Fibroblast of gingiva (primary cell): Measurements from ENCODE around the gene SNCAIP.
"Not testable (repeated sequence)": the region's sequence is repeated elsewhere in the genome, so short reads cannot be mapped to it uniquely, and the experiment has no call there.

Experiments used
- DNase-seq: peaks from one replicate; pipeline ENCODE4 v3.0.0-alpha.2; 2011; ENCODE audit warnings: low read depth

The SNCAIP gene

DNA sequence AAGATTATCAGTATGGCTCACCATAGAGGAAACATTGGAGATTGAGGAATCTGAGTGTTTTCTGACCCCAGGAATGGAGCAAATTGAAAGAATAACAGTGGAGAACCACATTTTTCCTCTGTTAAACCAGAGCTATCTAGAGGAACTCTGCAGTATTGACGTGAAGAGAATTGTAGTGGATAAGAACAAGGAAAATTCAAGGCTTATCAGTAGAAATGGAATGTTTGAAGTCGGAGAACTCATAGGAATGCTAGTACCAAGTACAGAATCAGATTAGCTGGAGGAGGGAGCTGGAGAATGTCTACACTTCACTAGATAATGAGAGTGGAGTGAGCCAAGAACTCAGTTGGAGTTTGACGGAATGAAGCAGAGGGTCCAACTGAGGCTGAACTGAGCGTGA lies 50.3 kb downstream of the SNCAIP start:
- no peak for DNase-seq

DNA sequence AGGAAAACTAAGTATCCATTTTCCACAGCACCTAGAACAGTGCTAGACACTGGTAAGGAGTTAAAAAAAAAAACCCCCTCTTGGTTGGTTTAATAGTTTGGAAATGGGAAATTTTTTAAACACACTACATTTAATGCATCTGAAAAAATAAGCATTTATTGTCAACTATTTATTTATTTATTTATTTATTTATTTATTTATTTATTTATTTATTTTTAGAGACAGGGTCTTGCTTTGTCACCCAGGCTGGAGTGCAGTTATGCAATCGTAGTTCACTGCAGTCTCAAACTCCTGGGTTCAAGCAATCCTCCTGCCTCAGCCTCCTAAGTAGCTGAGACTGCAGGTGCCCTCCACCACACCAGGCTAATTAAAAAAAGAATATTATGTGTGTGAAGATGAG lies 51.6 kb downstream of the SNCAIP start:
- no peak for DNase-seq

DNA sequence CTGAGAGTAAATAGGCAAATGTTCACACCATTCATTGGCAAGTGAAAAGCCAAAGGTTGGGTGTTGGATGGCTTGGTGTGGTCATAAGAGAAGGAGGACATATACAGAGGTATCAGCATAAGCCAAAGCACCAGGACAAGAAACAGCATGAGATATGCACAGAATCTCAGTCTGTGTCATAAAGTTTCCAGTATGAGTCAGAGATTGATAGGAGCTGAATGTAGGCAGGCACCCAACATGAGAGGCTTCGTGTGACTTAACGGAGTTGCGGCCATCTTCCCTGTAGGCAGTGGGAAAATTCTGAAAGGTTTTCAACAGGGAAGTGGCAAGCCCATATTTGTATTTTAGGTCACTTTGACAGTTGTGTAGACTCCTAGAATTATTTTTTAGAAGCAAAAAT lies 54.5 kb downstream of the SNCAIP start:
- DNase-seq: no peak

DNA sequence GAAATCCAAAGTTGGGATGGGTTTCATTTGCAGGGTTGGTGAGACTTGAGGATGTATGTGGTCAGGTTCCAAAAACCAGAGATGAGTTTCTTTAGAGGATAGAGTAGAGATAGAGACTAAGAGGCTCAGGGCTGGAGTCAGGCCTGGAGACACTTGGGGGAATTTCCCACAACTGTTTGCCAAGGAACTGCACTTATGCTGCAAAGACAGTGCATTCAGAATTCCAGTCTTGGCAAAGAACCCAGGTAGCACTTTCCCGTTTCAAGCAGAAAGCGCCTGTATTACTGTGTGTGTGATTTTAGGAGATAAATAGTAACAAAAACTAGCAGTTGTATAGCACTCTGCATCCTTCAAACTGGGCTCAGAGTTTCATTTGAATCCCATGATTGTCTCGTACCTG lies 55.4 kb downstream of the SNCAIP start:
- no peak for DNase-seq

DNA sequence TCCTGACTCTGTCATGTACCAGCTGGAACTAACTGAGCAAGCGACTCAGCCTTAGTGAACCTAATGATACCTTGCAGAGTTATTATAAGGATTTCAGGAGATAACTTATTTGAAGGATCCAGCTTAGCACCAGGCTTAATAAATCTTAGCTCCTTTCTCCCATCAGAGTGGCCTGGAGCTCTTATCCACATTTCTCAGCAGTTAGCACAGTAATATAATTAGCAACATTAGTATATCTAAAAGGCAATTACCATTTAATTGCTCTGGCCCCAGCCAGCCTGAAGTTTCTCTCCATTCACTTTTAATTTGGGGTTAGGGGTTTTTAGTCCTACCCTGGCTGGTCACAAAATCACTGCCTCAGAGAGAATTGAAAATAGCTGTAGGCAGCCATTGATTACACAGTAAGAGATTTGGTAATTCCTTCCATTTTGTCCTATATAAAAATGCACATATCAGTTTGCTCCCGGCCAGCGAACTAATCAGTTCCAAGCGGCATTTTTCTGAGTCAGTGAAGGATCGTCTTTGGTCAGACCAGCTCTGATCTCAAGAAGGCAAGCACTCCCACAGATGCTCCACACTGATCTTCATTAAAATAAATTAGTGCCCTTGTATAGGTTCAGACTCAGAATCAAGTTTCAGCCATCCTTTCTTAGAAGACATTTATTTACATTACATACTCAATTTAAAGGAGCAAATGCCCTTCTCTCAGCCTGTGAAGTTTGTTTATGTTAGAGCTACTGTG lies 56.6 kb downstream of the SNCAIP start:
- no peak for DNase-seq

DNA sequence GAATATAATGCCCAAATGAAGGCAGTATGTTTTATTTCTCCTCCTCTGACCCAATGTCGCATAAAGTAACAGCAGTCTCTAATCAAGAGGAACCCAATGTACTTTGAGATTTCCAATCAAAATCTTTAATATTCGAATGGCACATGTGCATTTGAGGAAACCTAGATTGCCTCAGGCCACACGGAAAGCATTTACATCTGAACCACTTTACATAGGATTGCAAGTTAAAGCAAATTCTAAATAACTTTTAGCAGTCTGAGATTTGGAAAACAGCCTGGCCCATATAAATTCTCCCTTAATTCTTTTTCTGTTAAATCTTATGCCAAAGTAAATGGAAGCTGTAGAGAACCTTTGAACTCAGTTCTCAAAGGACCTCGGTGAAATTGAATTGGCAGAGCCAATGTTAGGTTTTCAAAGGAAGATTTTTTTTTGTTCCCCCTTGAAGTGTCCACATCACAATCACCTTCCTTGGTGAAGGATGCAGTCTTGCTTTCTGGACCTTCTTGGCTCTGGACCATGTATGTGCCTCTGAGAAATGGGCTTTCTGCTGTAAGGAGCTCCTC lies 57.3 kb downstream of the SNCAIP start:
- DNase-seq: no peak

DNA sequence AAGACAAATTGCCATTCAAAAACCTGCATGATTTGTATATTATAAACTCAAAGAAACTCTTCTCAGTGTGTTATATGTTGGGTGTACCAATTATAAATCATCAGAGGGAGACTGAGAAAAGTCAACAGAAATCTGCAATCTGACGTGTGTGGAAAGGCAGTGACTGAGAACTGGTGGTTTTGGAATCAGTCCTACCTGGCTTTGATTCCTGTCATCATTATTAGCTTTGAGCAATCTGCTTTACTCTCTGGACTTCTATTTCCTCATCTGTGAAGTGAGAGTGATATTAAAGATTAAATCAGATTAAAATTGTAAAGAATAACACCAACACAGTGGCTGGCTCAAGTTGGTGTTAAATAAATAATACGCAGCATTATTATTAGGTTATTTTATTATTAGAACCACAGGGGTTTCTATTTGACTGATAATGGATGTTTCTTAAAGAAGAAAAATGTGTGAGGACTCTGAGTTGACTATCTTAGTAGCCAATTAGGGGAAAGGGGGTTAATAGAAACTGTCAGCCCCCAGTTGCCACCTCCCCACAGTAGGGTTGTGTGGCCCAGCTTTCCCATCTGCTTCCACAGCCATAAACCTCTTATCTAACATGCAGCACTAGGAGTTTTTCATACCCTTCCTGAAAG lies 59.6 kb downstream of the SNCAIP start:
- DNase-seq: no peak

DNA sequence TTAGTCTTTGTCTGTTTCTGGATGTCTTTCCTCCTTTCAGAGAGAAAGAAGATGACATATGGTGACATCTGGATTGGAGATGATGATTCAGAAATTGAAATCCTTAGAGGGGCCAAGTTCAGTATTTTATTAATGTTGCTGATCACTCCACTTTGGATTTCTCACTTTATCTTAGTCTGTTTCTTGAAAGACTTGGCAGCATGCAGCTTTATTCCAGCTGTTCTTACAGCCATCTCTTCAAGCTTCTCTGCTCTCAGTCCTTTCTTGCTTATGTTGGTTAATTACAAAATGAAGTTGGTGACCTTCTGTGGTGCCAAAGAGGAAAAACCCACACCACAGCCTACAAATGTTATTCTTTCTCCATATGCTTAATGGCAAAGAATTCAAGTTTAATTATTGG lies 62.1 kb downstream of the SNCAIP start:
- DNase-seq: no peak

DNA sequence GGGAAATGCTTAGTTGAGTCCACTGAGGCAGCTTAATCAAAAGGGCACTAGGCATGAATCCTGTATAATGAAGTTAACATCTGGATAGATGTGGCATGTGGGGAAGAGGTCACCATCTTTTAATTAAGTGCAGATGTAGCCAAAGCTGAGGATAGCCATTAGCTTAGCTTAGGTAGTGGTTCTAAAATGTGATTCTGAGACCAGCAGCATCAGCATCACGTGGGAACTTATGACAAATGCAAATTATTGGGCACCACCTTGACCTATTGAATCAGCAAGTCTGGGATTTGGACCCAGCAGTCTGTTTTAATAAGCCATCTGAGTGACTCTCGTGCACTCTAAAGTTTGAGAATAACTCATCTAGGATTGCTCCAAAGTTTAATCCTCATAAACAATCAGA lies 63.8 kb downstream of the SNCAIP start:
- peak; percentile 3 for DNase-seq

DNA sequence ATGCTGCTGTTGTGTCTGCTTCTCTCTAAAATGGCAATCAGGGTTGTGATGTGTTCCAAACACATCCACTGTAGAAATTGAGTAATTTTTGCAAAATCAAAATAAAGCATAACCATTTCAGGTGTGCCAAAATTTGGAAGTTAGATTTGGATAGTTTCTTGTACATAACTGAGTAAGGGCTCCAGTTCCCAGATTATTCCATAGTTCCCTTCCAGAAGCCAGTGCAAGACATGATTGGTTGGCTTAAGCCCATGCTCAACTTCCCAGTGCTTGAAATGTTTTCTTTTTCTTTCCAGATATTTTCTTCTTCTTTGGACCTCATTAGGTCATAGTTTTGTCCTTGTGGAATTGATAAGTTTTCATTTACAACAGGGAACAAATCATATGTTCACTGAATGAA lies 64.2 kb downstream of the SNCAIP start:
- DNase-seq: no peak

DNA sequence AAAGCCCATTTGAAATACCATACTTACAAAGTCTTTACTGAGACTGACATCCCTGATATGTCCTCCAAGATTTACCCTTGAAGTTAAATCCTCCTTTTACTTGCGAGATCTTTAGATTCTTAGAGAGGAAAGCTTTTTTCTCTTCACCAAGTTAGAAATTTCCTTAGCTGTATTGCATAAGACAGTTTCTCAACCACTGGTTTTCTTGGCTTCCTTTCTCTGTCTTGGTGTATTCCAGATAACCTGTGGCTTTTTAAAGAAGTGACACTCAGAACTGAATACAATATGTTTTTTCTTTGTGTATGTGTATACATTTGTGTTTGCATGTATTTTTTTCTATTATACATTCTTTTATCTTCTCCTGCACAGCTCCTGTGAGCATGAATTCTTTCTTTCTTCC lies 65.0 kb downstream of the SNCAIP start:
- DNase-seq: peak; percentile 27

DNA sequence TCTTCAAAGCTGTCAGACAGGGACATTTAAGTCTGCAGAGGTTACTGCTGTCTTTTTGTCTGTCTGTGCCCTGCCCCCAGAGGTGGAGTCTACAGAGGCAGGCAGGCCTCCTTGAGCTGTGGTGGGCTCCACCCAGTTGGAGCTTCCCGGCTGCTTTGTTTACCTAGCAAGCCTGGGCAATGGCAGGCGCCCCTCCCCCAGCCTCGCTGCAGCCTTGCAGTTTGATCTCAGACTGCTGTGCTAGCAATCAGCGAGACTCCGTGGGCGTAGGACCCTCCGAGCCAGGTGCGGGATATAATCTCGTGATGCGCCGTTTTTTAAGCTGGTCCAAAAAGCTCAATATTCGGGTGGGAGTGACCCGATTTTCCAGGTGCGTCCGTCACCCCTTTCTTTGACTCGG lies 70.9 kb downstream of the SNCAIP start:
- DNase-seq: not testable (repeated sequence)

DNA sequence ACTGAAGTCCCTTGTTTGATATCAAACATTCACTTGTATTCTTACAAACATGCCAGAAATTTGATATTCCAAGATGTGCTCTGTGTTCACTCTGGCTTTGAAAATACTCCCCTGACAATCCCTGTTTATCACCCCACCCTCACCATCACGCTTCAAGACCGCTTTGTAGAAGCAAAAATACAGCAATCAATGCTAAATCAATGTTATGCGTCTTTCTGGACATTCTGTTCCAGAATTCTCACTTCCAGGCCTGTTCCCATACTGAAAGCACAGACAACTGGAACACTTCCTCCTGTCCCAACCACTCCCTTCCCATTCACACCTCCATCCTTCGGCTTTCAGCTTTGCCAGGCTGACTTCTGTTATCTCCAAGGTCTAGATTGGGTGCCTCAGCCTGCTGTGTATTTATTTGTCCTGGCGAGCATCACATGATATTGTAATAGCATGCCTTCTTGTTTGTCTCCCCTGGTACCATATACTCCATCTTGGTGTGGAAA lies 72.8 kb downstream of the SNCAIP start:
- no peak for DNase-seq

DNA sequence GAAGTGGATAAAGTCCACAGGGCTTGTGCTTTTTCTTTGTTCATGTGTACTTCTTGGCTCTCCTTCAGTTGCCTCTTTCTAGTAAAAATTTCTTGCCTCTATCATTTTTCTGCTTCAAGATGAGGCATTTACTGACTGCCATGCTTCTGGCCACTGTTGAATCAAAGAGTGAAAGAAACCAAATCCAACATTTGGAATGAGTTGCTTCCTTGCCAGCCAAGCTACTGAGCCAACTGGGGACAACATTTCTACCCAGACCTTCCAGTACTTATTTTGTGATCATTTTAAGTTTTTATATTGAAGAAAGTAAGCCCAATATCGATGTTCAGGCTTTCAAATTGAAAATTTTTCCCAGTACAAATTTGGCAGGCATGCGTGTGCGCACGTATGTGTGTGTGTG lies 73.2 kb downstream of the SNCAIP start:
- no peak for DNase-seq

DNA sequence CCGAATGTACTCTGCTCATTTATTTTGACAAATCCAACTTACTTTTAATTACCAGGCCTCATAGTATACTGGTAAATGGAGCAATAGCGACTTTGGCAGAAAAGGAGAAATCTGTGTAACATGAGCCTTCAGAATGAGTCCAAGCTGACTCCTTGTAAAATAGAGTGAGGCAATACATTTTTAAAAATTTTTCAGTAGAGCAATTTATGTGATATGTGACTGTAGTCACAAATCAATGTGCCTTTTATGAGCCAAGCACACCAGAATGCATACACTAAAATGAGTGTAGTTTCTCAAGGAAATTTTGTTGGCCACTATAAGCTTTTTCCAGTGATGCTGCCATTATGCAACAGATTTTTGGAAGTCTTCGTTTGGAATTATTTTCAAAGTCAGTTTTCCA lies 73.8 kb downstream of the SNCAIP start:
- peak; percentile 81 for DNase-seq

DNA sequence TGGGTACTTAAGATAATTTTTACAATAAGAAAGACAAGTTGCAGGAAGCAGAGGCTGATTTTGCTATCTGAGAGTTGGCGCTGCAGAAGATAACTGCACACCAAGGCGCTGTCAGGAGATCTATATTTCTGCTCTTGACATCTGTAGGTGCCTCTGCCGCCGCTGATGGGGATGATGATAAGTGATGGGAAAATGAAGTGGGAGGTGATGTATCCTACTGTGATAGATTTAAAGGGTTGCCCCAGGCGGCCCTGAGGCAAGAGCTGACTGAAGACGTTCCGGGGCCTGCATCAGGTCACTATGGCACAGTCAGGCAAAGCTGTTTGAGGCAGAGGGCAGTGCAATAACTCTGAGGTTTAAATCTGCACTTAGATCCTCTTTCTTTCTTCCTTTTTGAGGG lies 78.1 kb downstream of the SNCAIP start:
- DNase-seq: no peak

DNA sequence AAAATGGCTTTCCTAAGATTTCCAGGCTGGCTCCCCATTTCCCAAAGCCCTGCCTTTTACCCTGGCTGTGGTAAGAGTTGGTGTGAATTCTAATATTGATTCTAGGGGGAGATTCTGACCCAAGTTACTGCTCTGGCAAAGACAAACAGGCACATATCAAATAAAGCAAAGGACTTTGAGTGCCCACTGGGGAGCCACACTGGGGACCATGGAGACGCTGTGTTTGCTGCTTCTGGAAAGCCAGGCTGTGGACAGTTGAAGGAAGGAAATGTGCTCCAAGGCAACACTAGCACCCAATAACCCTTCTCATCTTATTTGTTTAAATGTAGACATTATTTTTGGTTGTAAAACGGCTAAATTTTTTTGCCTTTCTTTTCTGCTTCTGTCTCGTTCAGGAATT lies 78.7 kb downstream of the SNCAIP start:
- DNase-seq: no peak

DNA sequence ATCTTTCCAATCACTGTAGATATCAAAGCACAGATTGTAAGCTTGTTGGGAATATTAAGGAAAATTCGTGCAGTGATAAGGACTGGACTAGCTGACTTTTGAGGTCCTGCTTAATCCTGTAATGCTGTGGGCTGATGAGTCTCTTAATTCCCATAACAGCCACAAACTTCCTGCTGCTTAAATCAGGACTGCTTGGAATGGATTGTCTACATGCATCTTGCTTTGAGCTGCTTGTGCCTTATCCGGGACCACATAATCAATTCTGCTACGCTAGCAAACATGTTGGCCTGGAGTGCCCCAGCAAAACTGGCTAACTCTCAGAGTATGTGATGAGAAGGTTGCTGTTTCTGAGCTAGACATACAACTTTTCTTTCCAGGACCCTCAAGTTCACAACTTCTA lies 79.6 kb downstream of the SNCAIP start:
- no peak for DNase-seq

DNA sequence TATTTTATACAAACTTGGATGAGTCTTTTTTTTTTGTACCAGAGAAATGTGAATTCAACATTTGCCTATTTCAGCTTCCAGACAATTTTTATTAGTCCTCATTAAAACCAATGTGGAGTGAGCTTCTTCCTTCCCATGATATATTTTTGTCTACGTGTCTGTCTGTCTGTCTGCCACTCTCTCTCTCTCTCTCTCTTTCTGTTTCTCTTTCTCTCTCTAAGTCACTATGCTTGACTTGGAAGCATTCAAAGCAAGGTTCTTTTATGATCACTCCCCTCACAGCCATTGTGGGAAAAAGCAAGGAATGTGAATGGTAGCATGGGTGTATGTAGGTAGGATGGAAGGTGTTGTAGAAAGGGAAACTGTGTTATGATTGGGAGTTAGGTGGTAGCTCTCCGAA lies 80.2 kb downstream of the SNCAIP start:
- DNase-seq: no peak

DNA sequence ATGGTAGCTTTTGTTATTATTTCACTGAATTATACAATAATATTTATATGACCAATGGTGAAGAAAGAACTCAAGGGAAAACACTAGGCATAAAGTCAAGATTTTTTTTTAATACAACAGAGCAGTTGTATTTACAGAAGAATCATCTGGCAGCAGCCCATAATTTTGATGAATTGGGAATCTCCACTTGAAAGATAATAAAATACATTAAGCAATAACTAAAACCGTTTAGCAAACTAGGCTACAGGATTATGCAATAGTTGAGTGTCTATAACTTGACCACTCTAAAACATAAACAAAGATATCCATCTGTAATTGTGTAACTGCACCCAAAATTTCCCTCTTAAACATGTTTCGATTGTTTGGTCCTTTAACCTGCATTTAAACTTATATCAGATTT lies 80.8 kb downstream of the SNCAIP start:
- DNase-seq: peak; percentile 81

DNA sequence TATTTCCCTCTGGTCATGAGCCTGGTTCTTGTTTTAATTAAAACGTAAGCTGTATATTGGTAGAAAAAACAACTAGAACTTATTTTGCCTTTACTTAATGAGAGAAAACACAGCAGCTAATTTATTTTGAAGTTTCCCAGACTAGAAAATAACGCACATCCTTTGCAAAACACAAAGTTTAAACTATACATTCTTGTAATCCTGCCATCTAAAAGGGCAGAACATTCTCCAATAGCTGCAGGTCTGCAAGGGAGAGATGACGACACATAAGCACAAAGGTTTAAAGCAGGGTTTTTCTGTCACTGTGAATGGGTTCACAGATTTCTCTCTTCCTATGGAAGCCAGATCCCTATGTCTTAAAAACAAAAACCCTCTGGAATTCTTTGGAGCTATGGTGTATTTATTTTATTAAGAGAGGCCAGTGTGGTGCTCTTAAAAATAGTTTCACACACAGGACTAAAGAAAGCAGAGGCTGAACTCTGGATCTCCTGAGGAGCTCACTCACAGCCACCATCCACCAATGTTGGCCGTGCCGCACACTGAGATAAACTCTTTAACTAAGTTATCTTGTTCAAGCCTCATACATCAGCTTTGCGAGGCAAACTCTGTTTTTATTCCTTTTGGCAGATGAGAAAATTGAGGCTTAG lies 82.4 kb downstream of the SNCAIP start:
- DNase-seq: peak; percentile 38

DNA sequence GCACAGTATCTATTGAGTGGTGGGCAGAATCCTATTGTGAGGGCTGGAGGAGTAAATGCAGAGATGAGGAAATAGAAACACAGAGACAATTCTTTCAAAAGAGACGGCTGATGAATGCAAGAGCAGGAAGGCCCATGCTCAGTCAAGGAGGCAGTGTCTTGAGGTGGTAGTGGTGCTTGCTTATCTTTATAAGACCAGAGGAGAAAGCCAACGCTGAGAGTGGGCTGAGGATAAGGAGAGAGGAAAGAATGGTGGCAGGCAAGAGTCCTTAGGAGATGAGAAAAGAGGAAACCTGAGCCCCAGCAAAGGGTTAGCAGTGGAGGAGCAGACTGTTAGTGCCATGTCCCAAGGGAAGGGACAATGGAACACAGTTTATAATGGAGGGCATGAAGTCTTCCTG lies 86.0 kb downstream of the SNCAIP start:
- no peak for DNase-seq

DNA sequence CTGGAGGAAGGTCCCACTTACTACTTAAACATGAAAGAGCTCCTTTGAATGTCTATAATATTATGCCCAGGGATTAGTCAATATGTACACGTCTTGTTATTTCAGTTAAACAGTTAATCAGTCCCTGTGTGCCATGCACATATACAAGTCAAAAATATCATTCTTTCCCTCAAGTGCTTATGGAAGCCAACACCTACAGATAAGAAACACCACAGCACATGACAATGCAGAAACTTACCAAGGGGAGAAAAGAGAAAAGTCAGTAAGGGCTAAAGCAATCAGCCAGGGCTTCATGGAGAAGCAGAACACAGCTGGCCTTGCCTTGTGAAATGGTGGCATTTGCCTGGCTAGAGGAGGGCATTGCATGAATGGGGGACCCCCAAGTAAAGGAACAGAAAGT lies 88.3 kb downstream of the SNCAIP start:
- DNase-seq: no peak
